Measurements from ENCODE around the gene UBE2QL1.

DNA sequence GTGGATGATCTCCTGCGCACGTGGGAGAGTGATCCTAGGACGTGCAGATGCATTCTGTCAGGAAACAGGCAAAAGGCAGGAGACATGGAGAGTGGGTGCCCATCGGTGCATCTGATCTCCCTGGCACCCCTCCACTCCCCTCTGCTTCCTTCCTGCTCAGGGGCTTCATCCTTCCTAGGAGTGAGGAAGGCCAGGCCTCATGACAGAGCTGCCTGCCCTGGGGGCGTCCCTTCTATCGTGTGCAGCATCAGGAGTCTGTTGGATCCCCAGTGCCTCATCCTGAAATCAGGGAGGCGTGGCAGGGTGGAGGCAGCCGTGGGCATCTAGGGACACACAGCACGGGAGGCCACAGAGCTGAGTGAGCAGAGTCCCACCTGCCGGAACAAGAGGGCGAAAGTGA lies 30.1 kb downstream of the UBE2QL1 start:
- TF ChIP-seq, protein P1, sequence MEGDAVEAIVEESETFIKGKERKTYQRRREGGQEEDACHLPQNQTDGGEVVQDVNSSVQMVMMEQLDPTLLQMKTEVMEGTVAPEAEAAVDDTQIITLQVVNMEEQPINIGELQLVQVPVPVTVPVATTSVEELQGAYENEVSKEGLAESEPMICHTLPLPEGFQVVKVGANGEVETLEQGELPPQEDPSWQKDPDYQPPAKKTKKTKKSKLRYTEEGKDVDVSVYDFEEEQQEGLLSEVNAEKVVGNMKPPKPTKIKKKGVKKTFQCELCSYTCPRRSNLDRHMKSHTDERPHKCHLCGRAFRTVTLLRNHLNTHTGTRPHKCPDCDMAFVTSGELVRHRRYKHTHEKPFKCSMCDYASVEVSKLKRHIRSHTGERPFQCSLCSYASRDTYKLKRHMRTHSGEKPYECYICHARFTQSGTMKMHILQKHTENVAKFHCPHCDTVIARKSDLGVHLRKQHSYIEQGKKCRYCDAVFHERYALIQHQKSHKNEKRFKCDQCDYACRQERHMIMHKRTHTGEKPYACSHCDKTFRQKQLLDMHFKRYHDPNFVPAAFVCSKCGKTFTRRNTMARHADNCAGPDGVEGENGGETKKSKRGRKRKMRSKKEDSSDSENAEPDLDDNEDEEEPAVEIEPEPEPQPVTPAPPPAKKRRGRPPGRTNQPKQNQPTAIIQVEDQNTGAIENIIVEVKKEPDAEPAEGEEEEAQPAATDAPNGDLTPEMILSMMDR (IDR thresholded peaks at IDR 0.05) = no peak
- TF ChIP-seq POLR2A (IDR thresholded peaks at IDR 0.05) = no peak

Data from transverse colon (tissue), 3 donors.